GM20000 (cell line): ENCODE results near the gene HOXB8.
A peak's percentile ranks its signal among the peaks of the same experiment; 100 is the strongest.

Experiments used
- DNase-seq: peaks from one replicate; pipeline ENCODE4 v3.0.0; 2012; ENCODE audit warnings: low spot score
- CTCF ChIP-seq: IDR thresholded peaks from 2 replicates; pipeline ENCODE4 v1.5.1; 2012; ENCODE audit warnings: mild to moderate bottlenecking, control low read depth; ENCODE audit errors: extremely low read depth, missing control alignments

HOXB8 gene

GRCh38 chr17:48646183-48647102, 31.4 kb upstream of the HOXB8 start:
- no peak for TF ChIP-seq CTCF
- DNase-seq, result peak; percentile 75

GRCh38 chr17:48645639-48646182, 30.6 kb upstream of the HOXB8 start:
- peak; percentile 9 for DNase-seq
- TF ChIP-seq CTCF, result no peak

GRCh38 chr17:48644910-48645557, 29.9 kb upstream of the HOXB8 start:
- no peak for TF ChIP-seq CTCF
- peak; percentile 23 for DNase-seq

GRCh38 chr17:48644159-48644558, 29.1 kb upstream of the HOXB8 start:
- TF ChIP-seq CTCF, result no peak
- peak; percentile 10 for DNase-seq

GRCh38 chr17:48643697-48644012, 28.6 kb upstream of the HOXB8 start:
- no peak for TF ChIP-seq CTCF
- peak; percentile 7 for DNase-seq

GRCh38 chr17:48642843-48643696, 28.0 kb upstream of the HOXB8 start:
- TF ChIP-seq CTCF, result no peak
- peak; percentile 9 for DNase-seq
